ENCODE results near the gene WASHC3.
"Not testable (repeated sequence)": the region's sequence is repeated elsewhere in the genome, so short reads cannot be mapped to it uniquely, and the experiment has no call there.

The WASHC3 gene

DNA sequence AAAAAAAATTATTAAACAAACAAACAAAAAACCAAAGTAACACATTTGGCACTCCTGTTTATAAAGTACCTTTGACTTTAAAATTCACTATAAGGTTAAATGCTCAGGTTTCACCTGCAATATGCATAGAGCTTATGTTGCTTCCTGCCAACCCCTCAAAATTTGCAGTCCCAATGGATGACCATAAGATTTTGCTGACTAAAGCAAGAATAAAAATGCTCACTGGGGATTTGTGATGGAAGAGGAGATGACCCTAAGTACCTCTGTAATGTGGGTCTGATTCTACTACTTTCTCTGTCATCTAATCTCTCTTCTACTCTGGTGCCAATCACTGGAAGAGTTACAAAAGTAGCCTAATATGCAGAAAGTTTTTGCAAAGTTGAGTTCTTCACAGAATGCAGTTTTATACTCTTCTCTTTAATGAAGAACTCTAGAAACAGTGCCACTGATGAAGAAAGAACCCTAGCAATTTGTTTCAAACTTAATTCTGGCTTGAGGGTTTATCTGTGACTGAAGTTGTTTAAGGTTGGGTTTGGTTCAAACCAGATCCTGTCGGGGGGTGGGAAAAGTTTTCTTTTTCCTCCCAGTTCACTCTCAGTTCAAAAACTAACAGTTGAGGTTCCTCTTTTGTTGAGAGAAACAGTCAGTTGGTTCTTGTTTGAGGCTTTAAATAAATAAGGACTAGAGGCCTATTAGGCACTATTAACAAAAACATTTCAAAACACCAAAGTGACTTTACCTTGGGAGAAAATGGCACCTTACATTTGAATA lies 10.9 kb downstream of the WASHC3 start:
- no peak for DNase-seq (ENCODE audit: low read depth in 2 of 2)

GRCh38 chr12:102043928-102044327 lies 17.9 kb downstream of the WASHC3 start:
- no peak for DNase-seq (ENCODE audit: low read depth in 2 of 2)

- DNase-seq (ENCODE audit: low read depth in 2 of 2), result no peak
Observed at GRCh38 chr12:102033991-102034745, 27.6 kb downstream of the WASHC3 start.

- no peak for DNase-seq (ENCODE audit: low read depth in 2 of 2)
Observed at GRCh38 chr12:102031852-102032251, 29.9 kb downstream of the WASHC3 start.

DNA sequence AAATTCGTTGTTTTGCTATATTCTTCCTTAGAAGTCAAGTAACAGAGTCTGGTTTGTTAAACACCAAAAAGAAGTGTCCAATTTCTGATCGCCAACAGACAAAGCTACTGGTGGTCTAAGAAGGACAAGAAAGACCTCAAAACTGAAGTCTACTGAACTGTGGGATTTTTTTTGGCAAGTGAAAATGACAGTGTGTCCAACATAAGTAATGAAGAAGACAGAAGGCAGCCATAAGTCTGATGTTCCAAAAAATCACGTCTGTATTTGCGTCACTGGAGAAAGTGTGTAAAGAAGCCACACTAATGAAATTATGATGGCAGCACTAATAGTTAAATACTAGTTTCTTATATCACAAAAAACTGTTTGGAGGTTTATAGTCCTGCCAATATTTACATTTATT lies 32.6 kb downstream of the WASHC3 start:
- no peak for DNase-seq (ENCODE audit: low read depth in 2 of 2)

DNA sequence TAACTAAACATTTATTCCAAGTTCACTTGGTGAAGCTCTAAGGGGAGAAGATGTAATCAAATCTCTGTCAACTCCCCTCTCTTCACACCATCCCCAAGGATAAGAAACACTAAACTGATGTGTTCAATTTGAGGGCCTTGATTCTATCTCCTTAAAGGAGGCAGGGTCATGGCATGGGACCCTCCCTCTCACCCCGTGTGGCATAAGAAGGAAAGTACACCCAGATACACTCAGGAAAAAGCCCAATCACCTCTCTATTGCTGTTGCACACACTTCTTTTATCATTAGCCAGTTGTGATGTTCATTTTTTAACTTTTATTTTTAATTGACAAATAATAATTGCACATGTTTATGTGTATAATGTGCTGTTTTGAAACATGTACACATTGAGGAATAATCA lies 35.1 kb downstream of the WASHC3 start:
- no peak for DNase-seq (ENCODE audit: low read depth in 2 of 2)

DNA sequence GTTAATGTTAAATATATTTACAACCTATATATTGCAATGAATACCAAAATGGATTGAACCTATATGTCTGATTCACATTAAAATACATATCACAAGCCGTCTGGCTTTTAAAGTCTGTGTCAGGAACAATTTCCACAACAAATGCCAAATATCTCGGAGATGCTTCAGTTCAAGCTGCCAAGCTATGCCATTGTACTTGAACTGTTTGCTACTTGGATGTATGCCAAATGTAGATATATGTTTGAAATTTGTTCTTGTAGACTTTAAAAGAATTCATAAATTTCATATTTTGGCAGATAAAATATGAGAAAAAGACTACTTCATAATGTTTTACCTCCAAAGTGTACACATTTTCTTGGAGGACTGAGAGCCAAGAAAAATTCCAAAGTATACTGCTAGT lies 37.0 kb downstream of the WASHC3 start:
- DNase-seq (ENCODE audit: low read depth in 2 of 2), result no peak

DNA sequence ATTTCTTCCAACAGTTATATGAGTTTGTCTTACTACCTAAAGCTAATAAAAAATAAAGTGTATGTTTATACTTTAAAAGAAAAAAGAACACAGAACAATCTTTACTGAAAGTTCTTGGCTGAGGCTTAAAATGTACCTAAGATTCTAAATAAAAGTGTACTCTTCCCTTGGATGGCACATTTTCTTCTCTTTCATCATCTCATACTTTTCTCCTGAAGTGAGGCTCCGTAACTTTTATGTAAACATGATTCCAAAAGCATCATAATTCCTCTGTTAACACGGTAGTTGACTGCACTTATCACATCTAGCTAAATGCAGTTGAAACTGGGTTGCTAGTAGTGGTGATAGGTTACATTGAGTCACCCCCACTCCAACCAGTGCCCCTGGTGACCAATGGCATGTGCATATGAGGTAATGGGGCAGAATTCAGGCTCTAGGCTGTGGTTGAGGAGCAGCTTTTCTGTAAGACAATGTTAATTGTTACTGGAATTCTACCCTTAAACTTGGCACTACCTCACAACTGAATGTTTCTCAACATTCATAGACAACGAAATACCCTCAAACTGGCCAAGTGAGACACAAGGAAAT lies 38.4 kb downstream of the WASHC3 start:
- no peak for DNase-seq (ENCODE audit: low read depth in 2 of 2)

DNA sequence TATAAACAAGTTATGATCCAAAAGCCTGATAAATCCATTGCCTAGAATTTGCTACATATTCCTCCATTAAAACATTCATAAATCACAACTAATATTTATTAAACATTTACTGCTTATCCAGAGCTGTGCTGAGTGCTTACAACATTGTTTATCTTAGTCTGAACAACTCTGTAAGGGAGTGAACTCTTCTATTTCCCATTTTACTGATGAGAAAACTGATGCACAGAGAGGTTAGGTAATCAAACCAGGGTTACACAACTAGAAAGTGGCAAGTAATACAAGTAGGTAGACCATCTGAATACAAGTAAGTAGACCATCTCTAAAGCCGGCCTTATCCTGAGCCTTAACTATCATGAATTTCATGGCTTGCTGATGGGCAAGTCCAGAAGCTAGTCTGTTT lies 39.5 kb downstream of the WASHC3 start:
- no peak for DNase-seq (ENCODE audit: low read depth in 2 of 2)

DNA sequence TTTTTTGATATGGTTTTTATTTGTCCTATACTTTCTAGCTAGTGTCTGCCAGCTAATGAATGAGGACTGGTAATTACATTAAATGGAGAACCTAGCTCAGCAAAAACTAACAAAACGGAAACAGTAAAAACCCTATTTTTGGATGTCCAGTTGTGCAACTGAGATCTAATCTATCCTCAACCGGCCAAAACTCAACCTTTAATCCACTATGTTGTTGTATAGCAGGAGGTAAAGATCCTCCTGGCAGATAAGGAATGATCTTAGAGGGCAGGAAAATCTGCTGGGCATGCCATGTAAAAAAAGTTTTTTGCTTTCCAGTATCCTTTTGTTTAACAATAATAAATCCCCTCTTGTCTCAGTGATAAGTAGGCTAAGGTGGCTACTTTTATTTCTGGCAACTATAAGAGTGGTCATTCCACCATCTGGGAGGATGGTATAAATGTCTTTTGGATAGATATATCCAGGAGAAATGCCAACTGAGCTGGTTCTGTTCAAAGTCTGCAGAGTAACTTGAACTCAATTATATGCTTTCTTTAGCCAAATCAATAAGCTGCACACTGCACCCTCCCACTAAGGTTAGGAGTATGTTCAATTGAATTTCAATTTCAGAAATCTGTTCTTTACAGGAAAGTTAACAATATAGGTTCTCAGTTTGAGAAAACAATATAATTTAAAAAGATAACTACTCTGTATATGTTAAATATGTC lies 40.1 kb downstream of the WASHC3 start:
- DNase-seq (ENCODE audit: low read depth in 2 of 2), result no peak

- not testable (repeated sequence) for DNase-seq (ENCODE audit: low read depth in 2 of 2)
Observed at GRCh38 chr12:102018607-102019006, 43.2 kb downstream of the WASHC3 start.

- no peak for DNase-seq (ENCODE audit: low read depth in 2 of 2)
Observed at GRCh38 chr12:102016472-102016871, 45.3 kb downstream of the WASHC3 start.

- no peak for DNase-seq (ENCODE audit: low read depth in 2 of 2)
Observed at GRCh38 chr12:102010265-102010994, 51.4 kb downstream of the WASHC3 start.

DNA sequence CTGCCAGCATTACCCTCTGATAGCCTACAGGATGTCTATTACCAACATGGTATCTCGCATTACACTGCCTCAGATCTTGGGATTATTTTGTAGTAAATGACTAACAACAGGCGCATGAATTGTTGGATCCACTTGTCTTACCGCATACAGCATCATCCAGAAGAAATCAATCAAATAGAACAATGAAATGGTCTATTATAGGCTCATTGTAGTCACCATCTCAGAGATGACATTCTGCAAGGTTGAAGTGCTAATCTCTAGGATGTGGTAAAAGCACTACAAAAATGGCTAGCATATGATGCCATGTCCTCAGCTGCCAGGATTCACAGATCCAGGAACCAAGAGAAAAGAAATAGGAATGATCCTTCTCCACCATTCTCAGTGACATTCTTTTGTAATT lies 52.0 kb downstream of the WASHC3 start:
- no peak for DNase-seq (ENCODE audit: low read depth in 2 of 2)

- DNase-seq (ENCODE audit: low read depth in 2 of 2), result no peak
Observed at GRCh38 chr12:102008615-102009126, 53.1 kb downstream of the WASHC3 start.

- no peak for DNase-seq (ENCODE audit: low read depth in 2 of 2)
Observed at GRCh38 chr12:102005256-102005655, 56.5 kb downstream of the WASHC3 start.

DNA sequence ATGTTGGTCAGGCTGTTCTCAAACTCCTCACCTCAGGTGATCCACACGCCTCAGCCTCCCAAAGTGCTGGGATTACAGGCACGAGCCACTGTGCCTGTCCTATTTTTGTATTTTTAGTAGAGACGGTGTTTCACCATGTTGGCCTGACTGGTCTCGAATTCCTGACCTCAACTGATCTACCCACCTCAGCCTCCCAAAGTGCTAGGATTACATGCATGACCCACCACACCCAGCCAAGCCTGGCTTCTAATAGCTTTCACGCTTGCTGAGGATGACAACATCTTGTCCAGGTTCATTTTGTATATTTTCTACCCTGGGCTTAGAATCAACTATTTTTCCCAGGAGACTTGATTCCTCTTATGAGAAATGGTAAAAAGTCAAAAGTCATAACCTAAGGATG lies 64.7 kb downstream of the WASHC3 start:
- DNase-seq (ENCODE audit: low read depth in 2 of 2), result no peak

DNA sequence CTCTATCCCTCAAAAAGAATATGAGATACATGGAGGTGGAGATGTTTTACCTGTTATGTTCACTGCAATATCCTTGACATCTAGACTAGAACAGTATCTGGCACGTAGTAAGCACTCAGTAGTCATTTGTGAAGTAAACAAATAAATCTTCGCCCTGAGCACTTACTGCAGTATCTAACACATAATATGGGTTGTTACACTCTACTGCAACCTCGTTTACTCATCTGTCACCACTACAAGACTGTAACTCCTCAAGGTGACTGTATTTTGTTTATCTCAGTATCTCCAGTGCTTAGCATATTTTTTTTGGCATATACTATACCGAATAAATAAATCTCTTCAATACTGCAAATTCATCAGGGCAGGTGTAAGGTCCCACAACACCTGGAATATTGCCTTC lies 66.1 kb downstream of the WASHC3 start:
- no peak for DNase-seq (ENCODE audit: low read depth in 2 of 2)

- no peak for DNase-seq (ENCODE audit: low read depth in 2 of 2)
Observed at GRCh38 chr12:101992091-101992490, 69.7 kb downstream of the WASHC3 start.

- no peak for DNase-seq (ENCODE audit: low read depth in 2 of 2)
Observed at GRCh38 chr12:101982307-101982706, 79.5 kb downstream of the WASHC3 start.

DNA sequence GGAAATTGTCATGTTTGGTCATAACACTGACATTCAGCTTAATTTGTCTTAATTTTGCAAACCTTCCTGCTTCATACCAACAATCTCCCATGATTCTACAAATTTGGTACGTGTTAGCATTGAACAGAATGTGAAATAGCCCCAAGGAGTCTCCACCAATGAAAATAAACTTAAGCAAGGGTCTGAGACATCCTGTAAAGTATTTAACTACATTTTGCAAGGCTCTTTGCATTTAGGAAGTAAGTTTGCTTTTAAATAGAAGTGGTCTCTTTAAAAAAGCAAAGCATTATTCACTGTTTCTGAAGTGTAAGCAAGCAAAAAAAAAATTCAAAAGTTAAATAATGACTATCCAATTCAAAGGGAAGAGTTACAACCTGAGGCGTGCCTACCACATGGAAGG lies 79.9 kb downstream of the WASHC3 start:
- no peak for DNase-seq (ENCODE audit: low read depth in 2 of 2)
